MCF 10A (cell line): ENCODE data around the gene ICAM2. TPM values are rescaled to one million over a fixed set of nuclear protein-coding genes. Genes with fewer than 3 reads are reported as not detected.

ENCODE experiments used
- BruUV-seq: library from RNA; stranded (reverse); fragments of 400-500 nt; replicated peaks from 2 replicates; lab custom pipeline; 2021; lab: Mats Ljungman, UMichigan
- CTCF ChIA-PET: fragments of 300-600 bp; sonication (Branson Sonifier 250); formaldehyde crosslinking; extraction: SDS; loops from one replicate; lab custom pipeline; 2021; ENCODE audit warnings: antibody characterized with exemption, inconsistent platforms; lab: Yijun Ruan, JAX
- POLR2A ChIA-PET: fragments of 300-600, 350-650 bp; sonication (Branson Sonifier 250); formaldehyde crosslinking; extraction: SDS; loops from one replicate; lab custom pipeline; 2020; ENCODE audit warnings: antibody characterized with exemption, inconsistent platforms; lab: Yijun Ruan, JAX
- DNase-seq: peaks from one replicate; pipeline ENCODE4 v3.0.0-alpha.2; 2018; ENCODE audit not compliant: unreplicated experiment
- H3K27ac Mint-ChIP-seq: one replicate; pipeline ENCODE4 v1.8.0; 2022; ENCODE audit warnings: mild to moderate bottlenecking, low read depth, mixed read lengths; ENCODE audit not compliant: unreplicated experiment
- H3K27me3 Mint-ChIP-seq: one replicate; pipeline ENCODE4 v1.8.0; 2022; ENCODE audit warnings: mixed read lengths; ENCODE audit not compliant: insufficient read depth, unreplicated experiment
- H3K36me3 Mint-ChIP-seq: one replicate; pipeline ENCODE4 v1.8.0; 2022; ENCODE audit warnings: mild to moderate bottlenecking, moderate library complexity, mixed read lengths; ENCODE audit not compliant: insufficient read depth, unreplicated experiment
- H3K4me1 Mint-ChIP-seq: one replicate; pipeline ENCODE4 v1.8.0; 2022; ENCODE audit warnings: mixed read lengths; ENCODE audit not compliant: insufficient read depth, unreplicated experiment
- H3K4me3 Mint-ChIP-seq: one replicate; pipeline ENCODE4 v1.8.0; 2022; ENCODE audit warnings: mild to moderate bottlenecking, moderate library complexity, mixed read lengths; ENCODE audit not compliant: unreplicated experiment
- H3K9me3 Mint-ChIP-seq: one replicate; pipeline ENCODE4 v1.8.0; 2022; ENCODE audit warnings: mixed read lengths; ENCODE audit not compliant: unreplicated experiment
- CTCF ChIP-seq: fragments of 200-600 bp; IDR thresholded peaks from one replicate; pipeline ENCODE4 v1.8.0; 2022; ENCODE audit warnings: antibody characterized with exemption, mild to moderate bottlenecking; ENCODE audit not compliant: unreplicated experiment
- intact Hi-C: fragments of 100-400 bp; cut with micrococcal nuclease; formaldehyde crosslinking; loops from 2 replicates; pipeline ENCODE4 v1.14.1; 2022
- total RNA-seq: library from RNA; stranded (reverse); gene quantifications from 2 replicates; pipeline ENCODE4 v1.2.3, GENCODE V29; 2022

Gene ICAM2
- total RNA-seq, 1 experiment from 2014 or later, result not detected

DNA sequence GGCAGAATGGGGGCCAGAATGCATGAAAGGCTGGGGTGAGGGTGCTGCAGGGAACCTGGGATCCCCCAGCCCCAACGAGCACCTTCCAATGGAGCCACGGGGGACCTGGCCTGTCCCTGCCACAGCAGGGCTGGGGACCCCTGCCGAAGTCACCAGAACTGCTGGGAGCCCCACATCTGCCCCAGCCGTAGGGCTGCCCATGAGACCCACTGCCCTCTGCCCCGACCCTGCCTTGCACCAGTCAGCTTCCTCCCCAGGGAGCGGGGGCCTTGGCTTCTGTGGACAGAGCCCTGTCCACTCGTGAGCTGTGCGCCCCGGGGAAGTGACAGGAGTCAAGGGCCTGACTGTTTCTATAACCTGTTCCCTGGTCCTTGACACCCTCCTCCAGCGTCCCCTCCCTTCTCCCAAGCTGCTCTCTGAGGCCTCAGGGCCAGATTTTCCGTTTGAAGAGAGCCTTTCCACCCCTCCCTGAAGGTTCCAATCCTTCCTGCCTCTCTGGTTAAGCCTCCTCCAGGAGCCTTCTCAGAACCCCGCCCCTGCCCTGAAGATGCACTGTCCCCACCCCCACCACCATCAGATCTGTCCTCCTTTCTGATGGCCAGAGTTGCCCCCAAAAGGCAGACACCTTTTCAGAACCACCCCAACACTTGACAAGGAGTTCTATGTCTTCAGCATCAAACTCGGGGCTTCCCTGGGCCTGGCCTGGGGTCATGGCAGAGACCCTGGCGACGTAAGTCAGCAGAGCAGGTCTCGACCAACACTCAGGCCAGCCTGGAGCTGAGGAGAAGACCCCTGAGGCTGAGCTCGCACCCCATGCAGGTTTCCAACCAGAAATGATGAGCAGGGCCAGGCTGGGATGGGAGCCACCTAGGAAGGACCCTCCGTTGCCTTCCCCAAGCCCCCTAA, 33.0 kb downstream of the ICAM2 start:
- no peak overlapping the region for H3K4me3 Mint-ChIP-seq
- H3K4me1 Mint-ChIP-seq, result peaks cover 9% of the 10 kb centered on the region
- no TSS peak for BruUV-seq
- POLR2A ChIA-PET, result no interaction called here
- intact Hi-C loops, result no loop called here
- CTCF ChIA-PET, result interaction anchor here (0.6 to 1.5 kb wide), 5 partner anchors 37 to 561 kb away, joined by 3 to 6 read pairs (median 3); no protein-coding TSS in a partner anchor
- H3K27me3 Mint-ChIP-seq, result peaks cover 34% of the 10 kb centered on the region
- TF ChIP-seq CTCF, result no peak
- H3K27ac Mint-ChIP-seq, result no peak overlapping the region
- H3K36me3 Mint-ChIP-seq, result no peaks in the 10 kb centered on the region
- H3K9me3 Mint-ChIP-seq, result peaks cover 1% of the 10 kb centered on the region
- no peak for DNase-seq

- Mint-ChIP-seq H3K27me3 (peaks cover 27% of the 10 kb centered on the region), H3K4me1 (peaks cover 9% of the 10 kb centered on the region), H3K36me3 (no peaks in the 10 kb centered on the region), H3K9me3 (no peaks in the 10 kb centered on the region), H3K27ac (no peak overlapping the region), H3K4me3 (no peak overlapping the region)
- no peak for TF ChIP-seq CTCF
- ChIA-PET POLR2A (no interaction called here), CTCF (interaction anchor here (1.5 kb wide), 1 partner anchor 36 kb away, joined by 6 read pairs; no protein-coding TSS in a partner anchor)
- DNase-seq, result no peak
- no TSS peak for BruUV-seq
- intact Hi-C loops, result no loop called here
Observed at GRCh38 chr17:63986821-63987220, 33.6 kb downstream of the ICAM2 start.

DNA sequence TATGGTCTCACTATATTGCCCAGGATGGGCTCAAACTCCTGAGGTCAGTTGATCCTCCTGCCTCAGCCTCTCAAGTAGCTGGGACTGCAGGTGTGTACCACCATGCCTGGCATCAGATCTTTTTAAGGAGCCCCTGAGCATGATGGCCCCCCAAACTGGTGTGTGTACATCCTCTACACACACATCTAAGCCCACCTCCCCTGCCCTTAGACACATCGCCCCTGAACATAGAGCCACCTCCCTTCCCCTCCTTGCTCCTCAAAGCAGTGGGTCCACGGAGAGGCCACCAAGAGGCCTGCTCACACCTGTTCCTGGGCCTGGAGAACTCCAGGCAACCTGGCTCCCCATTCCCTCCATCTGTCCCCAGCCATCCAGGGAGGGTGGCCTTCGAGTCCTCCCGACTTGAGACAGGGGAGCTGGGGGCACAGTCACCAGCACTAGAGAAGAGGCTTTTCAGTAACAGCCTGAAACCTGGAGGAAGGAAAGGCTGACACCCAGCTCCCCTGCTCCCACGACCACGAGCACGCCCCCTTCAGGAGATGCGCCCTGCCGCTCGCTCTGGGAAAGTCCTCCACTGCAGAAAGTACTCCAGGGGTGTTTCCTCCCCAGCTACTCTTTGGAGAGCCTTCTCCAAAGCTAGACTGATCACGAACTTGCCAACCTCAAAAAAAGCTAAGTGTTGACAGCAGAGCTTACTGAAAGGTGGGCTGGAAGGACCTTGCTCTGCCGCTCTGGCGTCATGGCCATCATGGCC, 34.9 kb downstream of the ICAM2 start:
- Mint-ChIP-seq H3K36me3 (no peaks in the 10 kb centered on the region), H3K27ac (no peak overlapping the region), H3K9me3 (no peaks in the 10 kb centered on the region), H3K27me3 (peaks cover 15% of the 10 kb centered on the region), H3K4me1 (peaks cover 9% of the 10 kb centered on the region), H3K4me3 (no peak overlapping the region)
- DNase-seq, result no peak
- intact Hi-C loops, result no loop called here
- CTCF ChIA-PET, result interaction anchor here (0.6 to 1.8 kb wide), 5 partner anchors 31 to 1554 kb away, joined by 3 to 11 read pairs (median 5); no protein-coding TSS in a partner anchor
- no peak for TF ChIP-seq CTCF
- BruUV-seq, result no TSS peak
- POLR2A ChIA-PET, result interaction anchor here (0.8 kb wide), 1 partner anchor 10 kb away, joined by 3 read pairs; no protein-coding TSS in a partner anchor
